ENCODE data around the gene INHBB. TPM values are rescaled to one million over a fixed set of nuclear protein-coding genes. Genes with fewer than 3 reads are reported as not detected.

INHBB gene
- total and polyA plus RNA-seq, 9 of the 15 experiments (the other 6 are each of a cell fraction or from before 2014, with no cell fraction given), result not detected

DNA sequence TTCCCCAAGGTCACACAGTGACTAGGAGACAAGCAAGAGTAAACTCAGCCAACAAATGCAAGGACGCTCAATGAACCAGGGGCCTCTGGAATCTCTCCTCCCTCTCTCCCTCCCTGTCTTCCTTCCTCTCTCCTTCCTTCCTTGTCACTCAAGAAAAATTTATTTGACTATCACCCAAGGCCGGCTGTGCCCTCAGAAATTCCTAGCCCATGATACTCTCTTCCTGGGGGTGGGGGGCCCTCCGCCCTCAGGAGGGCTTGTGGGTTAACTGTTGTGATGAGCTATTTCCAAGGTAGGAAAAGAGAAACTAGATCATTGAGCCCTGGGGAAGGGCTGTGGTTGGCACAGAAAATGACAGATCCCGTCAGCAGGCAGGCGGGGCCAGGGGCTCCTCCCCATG is 21.7 kb downstream of the INHBB start:
- H3K9me1 ChIP-seq (ENCODE audit: control insufficient read depth, insufficient read depth, low read length), result no peaks in the 10 kb centered on the region
- in situ Hi-C loops (cut with MboI) (no loop called here), intact Hi-C loops (cut with micrococcal nuclease) (no loop called here)
- no peak overlapping the region for H3K4me2 ChIP-seq (ENCODE audit: insufficient read depth, low read length)
- DNase-seq (ENCODE audit: extremely low read depth in 1 of 4, low spot score in 3 of 4) (no peak), FAIRE-seq (no peak), ATAC-seq (no peak)
- H3K36me3 ChIP-seq (ENCODE audit: control insufficient read depth, insufficient read depth, low read length), result no peaks in the 10 kb centered on the region
- H4K20me1 ChIP-seq (replicated peaks; ENCODE audit: control insufficient read depth, insufficient read depth, low read length), result peaks cover 10% of the 10 kb centered on the region; the same call in 1 of the 2 replicates
- 0% methylated on average over 5 of the region's 5 CpGs for WGBS (ENCODE audit: insufficient coverage, low coverage, missing lambda C conversion rate)
- no peak overlapping the region for H3K27ac ChIP-seq (ENCODE audit: extremely low read depth, low read depth, low read length)
- TF ChIP-seq SAP30 (IDR thresholded peaks at IDR 0.05; ENCODE audit: borderline replicate concordance, insufficient read depth, low read depth, low read length, poor library complexity, severe bottlenecking) (no peak), ZNF766 (CRISPR knock-in tag; conservative IDR thresholded peaks at IDR 0.05) (no peak), EZH2 (IDR thresholded peaks at IDR 0.05; ENCODE audit: borderline replicate concordance, low read depth, low read length) (no peak), ZNF780A (CRISPR knock-in tag; IDR thresholded peaks at IDR 0.05) (no peak), GATAD2A (IDR thresholded peaks at IDR 0.05) (no peak), PYGO2 (tag; IDR thresholded peaks at IDR 0.05) (no peak), NFE2L1 (tag; IDR thresholded peaks at IDR 0.05; ENCODE audit: borderline replicate concordance, low read depth) (no peak), PHF8 (IDR thresholded peaks at IDR 0.05; ENCODE audit: borderline replicate concordance, low read length) (no peak), RUNX1 (IDR thresholded peaks at IDR 0.05; ENCODE audit: low read depth) (no peak), LEF1 (IDR thresholded peaks at IDR 0.05) (no peak), ZNF79 (CRISPR knock-in tag; IDR thresholded peaks at IDR 0.05; ENCODE audit: low read depth) (no peak), RBM22 (IDR thresholded peaks at IDR 0.05; ENCODE audit: low read depth, low read length, poor library complexity, severe bottlenecking) (no peak), ZNF23 (CRISPR knock-in tag; IDR thresholded peaks at IDR 0.05) (no peak), NFRKB (IDR thresholded peaks at IDR 0.05; ENCODE audit: low read depth) (no peak)
- TF ChIP-seq, protein P1, sequence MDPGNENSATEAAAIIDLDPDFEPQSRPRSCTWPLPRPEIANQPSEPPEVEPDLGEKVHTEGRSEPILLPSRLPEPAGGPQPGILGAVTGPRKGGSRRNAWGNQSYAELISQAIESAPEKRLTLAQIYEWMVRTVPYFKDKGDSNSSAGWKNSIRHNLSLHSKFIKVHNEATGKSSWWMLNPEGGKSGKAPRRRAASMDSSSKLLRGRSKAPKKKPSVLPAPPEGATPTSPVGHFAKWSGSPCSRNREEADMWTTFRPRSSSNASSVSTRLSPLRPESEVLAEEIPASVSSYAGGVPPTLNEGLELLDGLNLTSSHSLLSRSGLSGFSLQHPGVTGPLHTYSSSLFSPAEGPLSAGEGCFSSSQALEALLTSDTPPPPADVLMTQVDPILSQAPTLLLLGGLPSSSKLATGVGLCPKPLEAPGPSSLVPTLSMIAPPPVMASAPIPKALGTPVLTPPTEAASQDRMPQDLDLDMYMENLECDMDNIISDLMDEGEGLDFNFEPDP (CRISPR knock-in tag; IDR thresholded peaks at IDR 0.05), result no peak
- TF ChIP-seq, protein P2, sequence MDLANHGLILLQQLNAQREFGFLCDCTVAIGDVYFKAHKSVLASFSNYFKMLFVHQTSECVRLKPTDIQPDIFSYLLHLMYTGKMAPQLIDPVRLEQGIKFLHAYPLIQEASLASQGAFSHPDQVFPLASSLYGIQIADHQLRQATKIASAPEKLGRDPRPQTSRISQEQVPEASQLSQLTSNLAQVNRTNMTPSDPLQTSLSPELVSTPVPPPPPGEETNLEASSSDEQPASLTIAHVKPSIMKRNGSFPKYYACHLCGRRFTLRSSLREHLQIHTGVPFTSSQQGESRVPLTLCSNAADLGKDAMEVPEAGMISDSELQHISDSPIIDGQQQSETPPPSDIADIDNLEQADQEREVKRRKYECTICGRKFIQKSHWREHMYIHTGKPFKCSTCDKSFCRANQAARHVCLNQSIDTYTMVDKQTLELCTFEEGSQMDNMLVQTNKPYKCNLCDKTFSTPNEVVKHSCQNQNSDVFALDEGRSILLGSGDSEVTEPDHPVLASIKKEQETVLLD (IDR thresholded peaks at IDR 0.05), result no peak
- TF ChIP-seq, protein P3, sequence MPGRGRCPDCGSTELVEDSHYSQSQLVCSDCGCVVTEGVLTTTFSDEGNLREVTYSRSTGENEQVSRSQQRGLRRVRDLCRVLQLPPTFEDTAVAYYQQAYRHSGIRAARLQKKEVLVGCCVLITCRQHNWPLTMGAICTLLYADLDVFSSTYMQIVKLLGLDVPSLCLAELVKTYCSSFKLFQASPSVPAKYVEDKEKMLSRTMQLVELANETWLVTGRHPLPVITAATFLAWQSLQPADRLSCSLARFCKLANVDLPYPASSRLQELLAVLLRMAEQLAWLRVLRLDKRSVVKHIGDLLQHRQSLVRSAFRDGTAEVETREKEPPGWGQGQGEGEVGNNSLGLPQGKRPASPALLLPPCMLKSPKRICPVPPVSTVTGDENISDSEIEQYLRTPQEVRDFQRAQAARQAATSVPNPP (IDR thresholded peaks at IDR 0.05; ENCODE audit: borderline replicate concordance, insufficient read depth, insufficient read length), result no peak
- TF ChIP-seq, protein P4, sequence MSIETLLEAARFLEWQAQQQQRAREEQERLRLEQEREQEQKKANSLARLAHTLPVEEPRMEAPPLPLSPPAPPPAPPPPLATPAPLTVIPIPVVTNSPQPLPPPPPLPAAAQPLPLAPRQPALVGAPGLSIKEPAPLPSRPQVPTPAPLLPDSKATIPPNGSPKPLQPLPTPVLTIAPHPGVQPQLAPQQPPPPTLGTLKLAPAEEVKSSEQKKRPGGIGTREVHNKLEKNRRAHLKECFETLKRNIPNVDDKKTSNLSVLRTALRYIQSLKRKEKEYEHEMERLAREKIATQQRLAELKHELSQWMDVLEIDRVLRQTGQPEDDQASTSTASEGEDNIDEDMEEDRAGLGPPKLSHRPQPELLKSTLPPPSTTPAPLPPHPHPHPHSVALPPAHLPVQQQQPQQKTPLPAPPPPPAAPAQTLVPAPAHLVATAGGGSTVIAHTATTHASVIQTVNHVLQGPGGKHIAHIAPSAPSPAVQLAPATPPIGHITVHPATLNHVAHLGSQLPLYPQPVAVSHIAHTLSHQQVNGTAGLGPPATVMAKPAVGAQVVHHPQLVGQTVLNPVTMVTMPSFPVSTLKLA (conservative IDR thresholded peaks at IDR 0.05), result no peak
- H2AFZ ChIP-seq (ENCODE audit: low read depth, low read length), result no peak overlapping the region
- no TSS peak for BruUV-seq (replicated peaks)
- H3K9me3 ChIP-seq (replicated peaks; ENCODE audit: control insufficient read depth, insufficient read depth, low read depth, low read length), result no peaks in the 10 kb centered on the region
- H3K4me3 ChIP-seq, result no peak overlapping the region
- no peaks in the 10 kb centered on the region for H3K79me2 ChIP-seq (ENCODE audit: control insufficient read depth, insufficient read depth, low read length)
- no peak overlapping the region for H3K9ac ChIP-seq (ENCODE audit: insufficient read depth in 1 of 2, low read depth in 2 of 2, low read length in 2 of 2)
- H3K27me3 ChIP-seq (ENCODE audit: control insufficient read depth in 2 of 2, insufficient read depth in 2 of 2, low read length in 2 of 2), result peaks cover 6 to 60% of the 10 kb centered on the region in 2 experiments; a peak in 3 of 5 replicates
- ChIA-PET POLR2A (interaction anchor here (0.7 kb wide), 1 partner anchor 1715 kb away, joined by 3 read pairs; no protein-coding TSS in a partner anchor), CTCF (ENCODE audit: low intra/inter-chr PET ratio) (no interaction called here)
- no peaks in the 10 kb centered on the region for H3K4me1 ChIP-seq (replicated peaks in 1 of 2; ENCODE audit: control insufficient read depth in 2 of 2, insufficient read depth in 2 of 2, low read length in 2 of 2)

Measured in K562 (cell line).